ENCODE measurements around the gene TAF4. TPM values are rescaled to one million over a fixed set of nuclear protein-coding genes. Genes with fewer than 3 reads are reported as not detected.
"Not testable (repeated sequence)": the region's sequence is repeated elsewhere in the genome, so short reads cannot be mapped to it uniquely, and the experiment has no call there.

The TAF4 gene
- total RNA-seq, 1 experiment from 2014 or later, result 6.1 TPM

DNA sequence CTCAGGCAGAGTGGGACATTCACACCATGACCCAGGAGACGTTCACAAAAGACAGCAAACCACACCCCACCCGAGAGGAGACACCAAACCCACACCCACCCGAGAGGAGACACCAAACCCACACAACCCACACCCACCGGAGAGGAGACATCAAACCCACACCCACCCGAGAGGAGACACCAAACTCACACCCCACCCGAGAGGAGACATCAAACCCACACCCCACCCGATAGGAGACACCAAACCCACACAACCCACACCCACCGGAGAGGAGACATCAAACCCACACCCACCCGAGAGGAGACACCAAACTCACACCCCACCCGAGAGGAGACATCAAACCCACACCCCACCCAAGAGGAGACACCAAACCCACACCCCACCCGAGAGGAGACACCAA is 84.0 kb downstream of the TAF4 start:
- not testable (repeated sequence) for DNase-seq (ENCODE audit: low read depth)

- peak; percentile 11 for DNase-seq (ENCODE audit: low read depth)
These were observed 84.8 kb downstream of the TAF4 start for GRCh38 chr20:61980647-61981583.

- no peak for DNase-seq (ENCODE audit: low read depth)
These were observed 85.7 kb downstream of the TAF4 start for GRCh38 chr20:61979701-61980635.

DNA sequence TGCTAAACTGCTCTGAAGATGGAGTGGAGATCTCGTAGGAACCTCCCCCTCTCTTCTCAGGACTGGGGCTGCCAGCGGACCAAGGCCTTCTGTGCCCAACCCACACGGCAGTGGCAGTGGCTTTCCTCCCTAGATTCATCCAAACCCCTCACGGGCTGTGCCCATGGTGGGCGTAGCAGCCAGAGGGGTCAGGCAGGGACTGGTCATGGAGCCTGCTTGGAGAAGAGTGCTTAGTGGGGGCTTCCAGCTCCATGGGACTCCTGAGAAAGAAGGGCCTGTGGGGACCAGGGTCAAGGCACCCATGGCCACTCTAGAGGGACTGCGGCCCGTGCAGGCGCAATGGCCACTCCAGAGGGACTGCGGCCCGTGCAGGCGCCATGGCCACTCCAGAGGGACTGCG is 86.6 kb downstream of the TAF4 start:
- DNase-seq (ENCODE audit: low read depth), result no peak

- DNase-seq (ENCODE audit: low read depth), result no peak
These were observed 87.2 kb downstream of the TAF4 start for GRCh38 chr20:61978491-61978890.

DNA sequence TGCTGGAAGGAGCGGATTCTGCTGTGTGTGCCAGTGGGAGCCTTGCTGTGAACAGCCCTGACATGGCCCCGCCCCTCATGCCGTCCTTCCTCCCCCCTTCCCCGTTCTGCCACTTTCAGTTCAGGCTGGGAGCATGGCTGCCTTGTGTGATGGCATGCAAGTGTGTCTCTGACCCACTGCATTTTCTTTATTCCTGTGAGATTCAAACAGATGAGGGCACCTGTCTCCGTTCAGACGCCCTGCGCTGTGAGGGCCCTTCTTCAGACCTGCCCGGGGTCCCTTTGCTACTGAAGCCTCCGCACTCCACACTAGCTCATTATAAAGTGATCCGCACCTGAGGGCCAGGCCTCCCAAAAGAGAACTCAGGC is 88.3 kb downstream of the TAF4 start:
- no peak for DNase-seq (ENCODE audit: low read depth)

DNA sequence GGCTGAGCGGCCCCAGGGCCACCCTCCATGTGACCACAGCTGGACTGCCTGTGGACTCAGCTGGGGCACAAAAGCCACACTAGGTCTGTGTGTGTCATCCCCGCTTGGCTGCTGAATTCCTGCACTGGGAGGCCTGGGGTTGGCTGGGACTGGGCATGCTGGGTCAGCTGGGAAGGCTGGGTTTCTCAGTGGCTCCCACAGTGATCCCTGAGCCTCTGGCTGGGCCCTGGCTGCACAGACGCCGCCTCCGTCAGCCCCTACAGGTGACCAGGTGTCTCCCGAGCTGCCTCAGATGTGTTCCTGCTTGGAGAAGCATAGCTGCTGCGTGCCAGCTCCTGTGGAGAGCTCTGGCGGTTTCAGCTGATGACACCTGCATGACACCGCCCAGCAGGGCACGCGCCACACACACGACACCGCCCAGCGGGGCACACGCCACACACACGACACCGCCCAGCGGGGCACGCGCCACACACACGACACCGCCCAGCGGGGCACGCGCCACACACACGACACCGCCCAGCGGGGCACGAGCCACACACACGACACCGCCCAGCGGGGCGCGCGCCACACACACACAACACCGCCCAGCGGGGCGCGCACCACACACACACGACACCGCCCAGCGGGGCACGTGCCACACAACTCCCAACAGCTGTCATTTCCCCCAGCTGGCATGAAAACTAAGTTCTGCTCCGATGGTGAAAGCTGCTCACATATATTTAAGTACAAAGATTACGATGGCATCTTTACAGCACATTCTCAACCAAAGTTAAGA is 88.8 kb downstream of the TAF4 start:
- DNase-seq (ENCODE audit: low read depth), result no peak

DNA sequence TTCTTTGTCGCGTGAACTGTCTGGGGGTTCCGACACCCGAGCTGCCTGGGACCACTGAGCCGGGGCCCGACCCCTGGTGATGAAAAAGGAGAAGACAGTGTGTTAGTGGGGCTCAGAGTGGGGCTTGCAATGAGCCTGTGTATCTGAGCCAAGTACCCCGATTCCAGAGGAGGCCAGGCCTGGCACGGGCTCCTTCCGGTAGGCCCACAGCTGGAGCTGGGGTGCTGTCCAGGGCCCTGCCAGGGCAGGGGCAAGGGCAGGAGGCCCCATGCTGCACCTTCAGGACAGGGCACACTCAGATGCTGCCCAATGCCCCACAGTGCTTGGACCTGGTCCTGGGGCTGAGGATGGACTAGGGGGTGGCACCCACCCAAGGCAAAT is 89.4 kb downstream of the TAF4 start:
- no peak for DNase-seq (ENCODE audit: low read depth)

- DNase-seq (ENCODE audit: low read depth), result no peak
These were observed 90.1 kb downstream of the TAF4 start for GRCh38 chr20:61975407-61976129.

DNA sequence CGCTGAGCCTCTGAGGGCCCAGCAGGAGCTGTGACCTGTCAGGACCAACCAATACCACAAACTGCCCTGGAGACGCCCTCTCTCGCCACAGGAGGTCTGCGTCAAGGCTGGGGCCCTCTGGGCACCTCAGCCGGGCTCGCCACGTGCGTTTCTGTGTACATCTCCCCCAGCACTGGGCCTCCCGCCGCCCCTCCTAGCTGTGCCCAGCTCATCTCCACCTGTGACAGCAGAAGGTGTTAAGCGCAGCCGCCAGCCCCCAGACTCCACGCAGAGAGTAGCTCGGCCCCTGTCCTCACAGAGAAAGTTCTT is 91.4 kb downstream of the TAF4 start:
- DNase-seq (ENCODE audit: low read depth), result no peak

- no peak for DNase-seq (ENCODE audit: low read depth)
These were observed 91.9 kb downstream of the TAF4 start for GRCh38 chr20:61973515-61974356.

DNA sequence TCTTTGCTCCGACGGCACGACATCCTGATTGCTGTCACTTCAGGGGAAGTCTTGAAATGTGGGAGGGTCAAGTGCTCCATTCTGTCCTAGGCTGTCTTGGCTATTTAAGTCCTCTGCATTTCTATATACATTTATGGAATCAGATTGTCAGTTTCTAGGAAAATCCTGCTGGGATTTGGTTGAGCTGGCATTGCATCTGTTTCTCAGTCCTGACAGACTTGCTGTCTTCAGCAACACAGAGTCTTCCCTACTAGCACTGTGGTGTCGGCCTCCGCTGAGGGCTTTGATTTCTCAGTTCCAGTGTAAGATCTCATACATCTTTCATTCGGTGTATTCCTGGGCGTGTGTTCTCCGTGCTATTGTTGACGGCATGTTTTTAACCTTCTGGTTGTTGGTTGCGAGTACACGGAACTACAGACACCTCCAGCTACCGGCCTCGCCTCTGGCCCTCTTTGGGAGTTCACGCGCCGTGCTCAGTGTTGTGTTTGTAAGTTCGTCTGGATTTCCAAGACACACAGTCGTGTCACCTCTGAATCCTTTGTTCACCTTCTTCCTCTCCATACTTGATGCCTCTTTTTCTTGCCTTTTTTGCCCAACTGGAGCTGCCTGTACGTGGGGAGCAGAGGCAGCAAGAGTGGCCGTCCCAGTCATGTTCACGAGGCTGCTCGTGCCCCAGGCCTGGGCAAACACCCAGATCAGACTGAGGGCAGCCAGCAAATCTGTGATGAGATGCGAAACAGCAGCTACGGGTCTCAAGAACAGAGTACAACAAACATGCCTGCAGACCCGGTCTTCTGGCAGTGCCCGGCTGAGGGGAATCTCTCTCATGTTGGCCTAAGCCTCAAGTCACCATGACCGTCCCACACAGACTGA is 92.8 kb downstream of the TAF4 start:
- no peak for DNase-seq (ENCODE audit: low read depth)

GRCh38 chr20:61971595-61971994 is 94.1 kb downstream of the TAF4 start:
- not testable (repeated sequence) for DNase-seq (ENCODE audit: low read depth)

GRCh38 chr20:61970357-61970756 is 95.3 kb downstream of the TAF4 start:
- no peak for DNase-seq (ENCODE audit: low read depth)

- no peak for DNase-seq (ENCODE audit: low read depth)
These were observed 95.9 kb downstream of the TAF4 start for GRCh38 chr20:61969806-61970205.

DNA sequence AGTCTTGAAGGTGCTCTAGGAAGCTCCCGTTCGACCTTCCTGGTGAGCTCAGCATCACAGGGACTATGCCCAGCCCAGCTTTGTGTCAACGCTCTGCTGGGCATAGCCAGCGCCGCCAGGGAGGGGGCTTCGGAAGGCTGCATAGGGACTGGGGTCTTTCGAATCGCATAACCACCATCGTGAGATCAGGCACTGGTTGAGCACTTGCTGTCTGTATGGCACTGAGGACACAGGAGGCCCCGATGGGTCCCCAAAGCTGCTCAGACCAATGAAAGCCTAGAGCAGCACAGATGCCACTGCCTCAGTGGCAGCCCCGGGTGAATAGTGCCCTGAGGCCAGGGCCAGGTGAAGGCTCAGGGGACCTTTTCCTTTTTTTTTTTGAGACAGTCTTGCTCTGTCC is 96.7 kb downstream of the TAF4 start:
- DNase-seq (ENCODE audit: low read depth), result no peak

DNA sequence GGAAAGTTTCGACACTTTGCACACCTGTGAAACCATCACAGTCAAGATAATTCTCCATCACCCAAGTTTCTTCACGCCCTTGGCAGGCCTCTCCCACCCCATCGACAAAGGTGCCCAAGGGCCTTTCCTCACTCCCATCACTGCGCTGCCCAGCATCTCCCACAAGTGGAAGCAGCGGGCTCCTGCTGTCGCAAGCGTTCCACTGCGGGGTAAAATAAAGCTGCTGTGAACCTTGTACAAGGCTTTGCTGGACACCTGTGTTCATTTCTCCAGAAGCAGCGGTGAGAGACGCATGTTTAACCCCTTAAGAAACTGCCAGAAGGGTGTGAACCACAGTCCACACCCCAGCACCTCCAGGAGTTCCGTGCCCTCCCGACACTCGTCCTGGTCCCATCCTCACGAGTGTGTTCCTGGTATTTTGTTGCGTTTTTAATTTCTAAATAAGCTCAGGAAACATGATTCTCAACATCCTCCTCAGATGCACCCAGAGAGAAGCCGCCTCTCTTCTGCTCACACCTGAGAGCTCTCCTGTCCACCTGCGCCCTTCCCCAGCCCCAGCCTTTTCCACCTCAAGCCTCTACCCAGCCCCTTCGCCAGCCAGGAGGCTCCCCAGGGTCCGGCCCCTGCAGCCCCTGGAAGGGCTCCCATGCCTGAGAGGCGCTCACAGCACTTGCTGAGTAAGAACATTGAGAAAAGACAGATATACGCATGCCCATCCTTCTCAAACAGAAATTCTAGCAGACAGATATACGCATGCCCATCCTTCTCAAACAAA is 97.5 kb downstream of the TAF4 start:
- no peak for DNase-seq (ENCODE audit: low read depth)

DNA sequence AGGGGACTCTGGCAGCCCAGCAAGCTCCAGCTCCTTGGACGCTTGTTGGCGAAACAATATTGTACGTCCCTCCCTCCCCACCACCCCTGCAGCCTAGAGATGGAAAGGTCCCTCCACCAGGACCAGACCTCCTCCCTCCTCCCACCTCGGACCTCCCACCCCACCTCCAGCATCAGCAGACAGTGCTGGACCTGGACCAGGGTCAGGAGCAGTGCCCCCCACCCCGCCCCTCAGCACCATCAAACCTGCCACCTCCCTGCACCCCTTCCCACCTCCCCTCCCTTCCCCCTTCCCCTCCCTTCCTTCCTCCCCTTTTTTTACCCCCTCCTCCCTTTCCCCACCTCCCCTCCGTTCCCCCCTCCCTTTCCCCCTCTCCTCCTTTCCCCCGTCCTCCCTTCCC is 98.4 kb downstream of the TAF4 start:
- DNase-seq (ENCODE audit: low read depth), result no peak
